OCI-LY1 (cell line): ENCODE measurements around the gene ZFP36L2.

Experiments used
- EZH2 ChIP-seq: fragments of 200-600 bp; sonication (generic), shearing (Covaris generic); IDR thresholded peaks from 2 replicates; pipeline ENCODE4 v1.8.0; 2017; ENCODE audit warnings: borderline replicate concordance, mixed run types, mild to moderate bottlenecking, antibody characterized with exemption, low read length, moderate library complexity, mixed read lengths
- TF ChIP-seq, protein P1 (sequence below): fragments of 200-600 bp; sonication (generic), shearing (Covaris generic); IDR thresholded peaks from 2 replicates; pipeline ENCODE4 v1.5.1; 2017; ENCODE audit warnings: mild to moderate bottlenecking, antibody characterized with exemption, low read length, moderate library complexity, mixed read lengths

DNA sequence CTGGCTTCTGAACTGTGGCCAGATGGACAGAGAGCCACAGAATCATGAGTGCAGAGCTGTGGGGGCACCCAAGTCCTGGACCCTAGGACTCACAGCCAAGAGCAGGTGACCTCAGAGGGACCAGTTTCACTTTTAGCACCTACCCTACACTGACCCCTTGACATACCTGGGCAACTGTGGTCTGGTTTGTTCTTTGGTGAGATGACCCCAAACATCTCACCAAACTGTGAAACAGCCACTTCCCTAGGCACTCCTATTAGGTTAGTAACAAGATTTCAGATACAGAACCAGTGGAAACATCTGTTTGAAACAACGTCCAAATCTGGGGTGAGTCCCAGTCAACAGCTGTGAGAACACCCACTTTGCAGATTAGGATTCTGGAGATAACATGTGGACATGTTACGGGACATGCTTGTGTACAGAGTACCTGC, 1.9 kb upstream of the ZFP36L2 start:
- TF ChIP-seq, protein P1, sequence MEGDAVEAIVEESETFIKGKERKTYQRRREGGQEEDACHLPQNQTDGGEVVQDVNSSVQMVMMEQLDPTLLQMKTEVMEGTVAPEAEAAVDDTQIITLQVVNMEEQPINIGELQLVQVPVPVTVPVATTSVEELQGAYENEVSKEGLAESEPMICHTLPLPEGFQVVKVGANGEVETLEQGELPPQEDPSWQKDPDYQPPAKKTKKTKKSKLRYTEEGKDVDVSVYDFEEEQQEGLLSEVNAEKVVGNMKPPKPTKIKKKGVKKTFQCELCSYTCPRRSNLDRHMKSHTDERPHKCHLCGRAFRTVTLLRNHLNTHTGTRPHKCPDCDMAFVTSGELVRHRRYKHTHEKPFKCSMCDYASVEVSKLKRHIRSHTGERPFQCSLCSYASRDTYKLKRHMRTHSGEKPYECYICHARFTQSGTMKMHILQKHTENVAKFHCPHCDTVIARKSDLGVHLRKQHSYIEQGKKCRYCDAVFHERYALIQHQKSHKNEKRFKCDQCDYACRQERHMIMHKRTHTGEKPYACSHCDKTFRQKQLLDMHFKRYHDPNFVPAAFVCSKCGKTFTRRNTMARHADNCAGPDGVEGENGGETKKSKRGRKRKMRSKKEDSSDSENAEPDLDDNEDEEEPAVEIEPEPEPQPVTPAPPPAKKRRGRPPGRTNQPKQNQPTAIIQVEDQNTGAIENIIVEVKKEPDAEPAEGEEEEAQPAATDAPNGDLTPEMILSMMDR: no peak
- TF ChIP-seq EZH2: no peak
